GM20000 (cell line): ENCODE data around the gene CCNK.

Experiments
- DNase-seq: peaks from one replicate; pipeline ENCODE4 v3.0.0; 2012; ENCODE audit warnings: low spot score
- CTCF ChIP-seq: IDR thresholded peaks from 2 replicates; pipeline ENCODE4 v1.5.1; 2012; ENCODE audit warnings: mild to moderate bottlenecking, control low read depth; ENCODE audit errors: extremely low read depth, missing control alignments

Gene CCNK

GRCh38 chr14:99538275-99538674 is 57.1 kb downstream of the CCNK start:
- no peak for DNase-seq
- no peak for TF ChIP-seq CTCF

GRCh38 chr14:99538733-99539132 is 57.5 kb downstream of the CCNK start:
- no peak for TF ChIP-seq CTCF
- DNase-seq, result no peak

- DNase-seq, result no peak
- no peak for TF ChIP-seq CTCF
Observed at GRCh38 chr14:99539491-99539890, 58.3 kb downstream of the CCNK start.

GRCh38 chr14:99540196-99541032 is 59.2 kb downstream of the CCNK start:
- no peak for DNase-seq
- TF ChIP-seq CTCF, result no peak

GRCh38 chr14:99541211-99541610 is 60.0 kb downstream of the CCNK start:
- TF ChIP-seq CTCF, result no peak
- DNase-seq, result no peak

- no peak for TF ChIP-seq CTCF
- DNase-seq, result no peak
Observed at GRCh38 chr14:99541677-99542470, 60.7 kb downstream of the CCNK start.

GRCh38 chr14:99542566-99542965 is 61.4 kb downstream of the CCNK start:
- TF ChIP-seq CTCF, result no peak
- no peak for DNase-seq
